H1 (cell line): ENCODE results near the gene TSHZ2. TPM values are rescaled to one million over a fixed set of nuclear protein-coding genes. Genes with fewer than 3 reads are reported as not detected.
A peak's percentile ranks its signal among the peaks of the same experiment; 100 is the strongest.

ENCODE experiments used
- CTCF ChIA-PET: fragments of 300-600 bp; sonication (Branson Sonifier 250); formaldehyde crosslinking; loops from one replicate; lab custom pipeline; 2021; ENCODE audit not compliant: partially characterized antibody; lab: Charles Lee
- POLR2A ChIA-PET: fragments of 300-600 bp; sonication (Branson Sonifier 250); formaldehyde crosslinking; loops from one replicate; lab custom pipeline; 2021; ENCODE audit warnings: inconsistent platforms; ENCODE audit not compliant: partially characterized antibody; lab: Charles Lee
- DNase-seq, 2 experiments: peaks; one replicate each; pipeline versions ENCODE4 v3.0.0 to v3.0.0-alpha.2; 2010 to 2022; ENCODE audit warnings: low spot score in 2 of 2, low read depth in 1 of 2, mixed read lengths in 1 of 2
- FAIRE-seq: peaks from 2 replicates; lab custom pipeline; 2011; peaks lifted over from hg19 to GRCh38; lab: Jason Lieb, UNC
- H2AFZ ChIP-seq: 2 replicates; pipeline ENCODE4 v1.8.1; 2012; ENCODE audit warnings: low read length, inconsistent platforms
- H2AK5ac ChIP-seq: 2 replicates; pipeline ENCODE4 v1.6.1; 2013; ENCODE audit warnings: low read depth, low read length
- H2BK120ac ChIP-seq: replicated peaks from 2 replicates; pipeline ENCODE3; 2013; ENCODE audit warnings: low read depth, low read length, inconsistent platforms
- H2BK12ac ChIP-seq: 2 replicates; pipeline ENCODE4 v1.6.1; 2013; ENCODE audit warnings: low read depth, low read length
- H2BK15ac ChIP-seq: 2 replicates; pipeline ENCODE4 v1.6.1; 2013; ENCODE audit warnings: low read length
- H2BK20ac ChIP-seq: 2 replicates; pipeline ENCODE4 v1.6.1; 2013; ENCODE audit warnings: low read length
- H2BK5ac ChIP-seq: 2 replicates; pipeline ENCODE4 v1.6.1; 2013; ENCODE audit warnings: low read depth, low read length
- H3K14ac ChIP-seq: 2 replicates; pipeline ENCODE4 v1.6.1; 2013; ENCODE audit warnings: inconsistent platforms; ENCODE audit not compliant: insufficient read length
- H3K18ac ChIP-seq: 2 replicates; pipeline ENCODE4 v1.6.1; 2013; ENCODE audit warnings: low read length; ENCODE audit errors: extremely low read depth
- H3K23ac ChIP-seq: 2 replicates; pipeline ENCODE4 v1.6.1; 2013; ENCODE audit warnings: inconsistent platforms; ENCODE audit not compliant: insufficient read length
- H3K23me2 ChIP-seq: 2 replicates; pipeline ENCODE4 v1.6.1; 2013; ENCODE audit warnings: low read depth, low read length
- H3K27ac ChIP-seq: 2 replicates; pipeline ENCODE4 v1.6.1; 2011; ENCODE audit warnings: low read depth, low read length, inconsistent platforms
- H3K27me3 ChIP-seq, 4 experiments: replicated peaks in 1 of 4; 1 replicate in 1 of 4; 2 replicates in 3 of 4; pipeline versions ENCODE4 v1.6.1 to v1.8.1; 2011 to 2013; ENCODE audit warnings: low read length in 3 of 4, mild to moderate bottlenecking in 3 of 4, inconsistent platforms in 2 of 4, mixed read lengths in 2 of 4, moderate library complexity in 1 of 4; ENCODE audit not compliant: control insufficient read depth in 3 of 4, insufficient read depth in 3 of 4; ENCODE audit errors: extremely low read depth in 1 of 4
- H3K36me3 ChIP-seq, 4 experiments: 2 replicates each; pipeline versions ENCODE4 v1.6.1 to v1.8.1; 2011 to 2013; ENCODE audit warnings: mild to moderate bottlenecking in 4 of 4, low read length in 3 of 4, moderate library complexity in 2 of 4, control low read depth in 1 of 4, inconsistent platforms in 1 of 4; ENCODE audit not compliant: insufficient read depth in 4 of 4, control insufficient read depth in 2 of 4
- H3K4ac ChIP-seq: replicated peaks from 2 replicates; pipeline ENCODE3; 2013; ENCODE audit warnings: low read length, low read depth, mixed read lengths, inconsistent platforms; ENCODE audit not compliant: insufficient read length
- H3K4me1 ChIP-seq, 4 experiments: replicated peaks in 1 of 4; 1 replicate in 1 of 4; 2 replicates in 3 of 4; pipeline versions ENCODE4 v1.6.1 to v1.8.1; 2011 to 2013; ENCODE audit warnings: low read length in 3 of 4, inconsistent platforms in 2 of 4, mixed read lengths in 1 of 4; ENCODE audit not compliant: insufficient read depth in 4 of 4, control insufficient read depth in 3 of 4
- H3K4me2 ChIP-seq, 2 experiments: 2 replicates each; pipeline versions ENCODE4 v1.6.1 to v1.8.1; 2011 to 2013; ENCODE audit warnings: low read depth in 2 of 2, low read length in 2 of 2, control low read depth in 1 of 2, inconsistent platforms in 1 of 2, mild to moderate bottlenecking in 1 of 2; ENCODE audit not compliant: insufficient read depth in 1 of 2
- H3K4me3 ChIP-seq, 4 experiments: fragments of 200-600, 300-600 bp in 1 of 4; sonication (generic), shearing (Covaris generic), sonication (Bioruptor Twin) in 1 of 4; 2 replicates each; pipeline versions ENCODE4 v1.5.1 to v1.8.1; 2011 to 2016; ENCODE audit warnings: low read length in 4 of 4, low read depth in 3 of 4, control low read depth in 2 of 4, inconsistent platforms in 2 of 4, mild to moderate bottlenecking in 2 of 4, mixed read lengths in 1 of 4, moderate library complexity in 1 of 4; ENCODE audit not compliant: insufficient read depth in 2 of 4; ENCODE audit errors: extremely low read depth in 1 of 4
- H3K56ac ChIP-seq: replicated peaks from 2 replicates; pipeline ENCODE3; 2013; ENCODE audit warnings: low read depth, mild to moderate bottlenecking, mixed read lengths, low read length, inconsistent platforms; ENCODE audit not compliant: insufficient read length
- H3K79me1 ChIP-seq: 2 replicates; pipeline ENCODE4 v1.6.1; 2013; ENCODE audit warnings: low read depth, low read length, control low read depth
- H3K79me2 ChIP-seq, 2 experiments: 2 replicates each; pipeline versions ENCODE4 v1.6.1 to v1.8.1; 2012 to 2013; ENCODE audit warnings: low read length in 2 of 2, mild to moderate bottlenecking in 2 of 2, inconsistent platforms in 1 of 2; ENCODE audit not compliant: insufficient read depth in 2 of 2, control insufficient read depth in 1 of 2
- H3K9ac ChIP-seq, 4 experiments: replicated peaks in 1 of 4; 1 replicate in 1 of 4; 2 replicates in 3 of 4; pipeline versions ENCODE4 v1.6.1 to v1.8.1; 2011 to 2013; ENCODE audit warnings: low read depth in 3 of 4, low read length in 3 of 4, control low read depth in 2 of 4, mild to moderate bottlenecking in 2 of 4, moderate library complexity in 2 of 4, inconsistent platforms in 1 of 4; ENCODE audit errors: extremely low read depth in 1 of 4
- H3K9me3 ChIP-seq, 2 experiments: 2 replicates each; pipeline versions ENCODE4 v1.6.1 to v1.8.1; 2012 to 2013; ENCODE audit warnings: mild to moderate bottlenecking in 2 of 2, moderate library complexity in 2 of 2, control low read depth in 1 of 2, inconsistent platforms in 1 of 2, low read depth in 1 of 2, low read length in 1 of 2, mixed read lengths in 1 of 2; ENCODE audit not compliant: insufficient read depth in 2 of 2
- H4K20me1 ChIP-seq, 2 experiments: replicated peaks in 1 of 2; 2 replicates each; pipeline versions ENCODE3 to v1.8.1; 2011 to 2013; ENCODE audit warnings: inconsistent platforms in 2 of 2, low read length in 2 of 2, mild to moderate bottlenecking in 1 of 2; ENCODE audit not compliant: insufficient read depth in 2 of 2, control insufficient read depth in 1 of 2
- H4K5ac ChIP-seq: 2 replicates; pipeline ENCODE4 v1.6.1; 2013; ENCODE audit warnings: low read length, low read depth, mixed read lengths, inconsistent platforms; ENCODE audit not compliant: insufficient read length
- H4K8ac ChIP-seq: 2 replicates; pipeline ENCODE4 v1.8.0; 2013; ENCODE audit warnings: mild to moderate bottlenecking, moderate library complexity, low read length, inconsistent platforms; ENCODE audit not compliant: insufficient read depth; ENCODE audit errors: extremely low read depth
- H4K91ac ChIP-seq: replicated peaks from 2 replicates; pipeline ENCODE3; 2013; ENCODE audit warnings: low read length, mixed read lengths, inconsistent platforms; ENCODE audit not compliant: insufficient read length
- CHD1 ChIP-seq: IDR thresholded peaks from 2 replicates; pipeline ENCODE4 v1.6.1; 2012; ENCODE audit warnings: low read depth, low read length, improper control_type of control experiment
- CHD2 ChIP-seq: IDR thresholded peaks from 2 replicates; pipeline ENCODE4 v1.6.1; 2012; ENCODE audit warnings: low read length, improper control_type of control experiment
- EGR1 ChIP-seq: IDR thresholded peaks from 2 replicates; pipeline ENCODE4 v1.6.1; 2011; ENCODE audit warnings: low read depth, low read length, borderline replicate concordance
- EP300 ChIP-seq, 2 experiments: IDR thresholded peaks; 1 replicate in 1 of 2; 2 replicates in 1 of 2; pipeline ENCODE4 v1.6.1; 2011 to 2012; ENCODE audit warnings: low read depth in 2 of 2, low read length in 2 of 2, mild to moderate bottlenecking in 2 of 2, borderline replicate concordance in 1 of 2, inconsistent platforms in 1 of 2, moderate library complexity in 1 of 2
- EZH2 ChIP-seq: fragments of 200-600 bp; sonication (generic); IDR thresholded peaks from 2 replicates; pipeline ENCODE4 v1.7.1; 2012; ENCODE audit warnings: low read depth, mild to moderate bottlenecking, moderate library complexity, low read length, inconsistent platforms; ENCODE audit not compliant: severe bottlenecking
- FOSL1 ChIP-seq: IDR thresholded peaks from 2 replicates; pipeline ENCODE4 v1.6.1; 2011; ENCODE audit warnings: mild to moderate bottlenecking, low read depth, low read length, moderate library complexity; ENCODE audit not compliant: insufficient read depth
- KDM1A ChIP-seq: fragments of 200-600, 300-600 bp; sonication (generic); IDR thresholded peaks from 2 replicates; pipeline ENCODE4 v1.7.1; 2016; ENCODE audit warnings: mild to moderate bottlenecking, low read length, borderline replicate concordance
- POU5F1 ChIP-seq: IDR thresholded peaks from 2 replicates; pipeline ENCODE4 v1.6.1; 2011; ENCODE audit warnings: low read depth, mild to moderate bottlenecking, low read length, moderate library complexity
- SAP30 ChIP-seq: fragments of 300-600 bp; sonication (generic); IDR thresholded peaks from 2 replicates; pipeline ENCODE4 v1.7.1; 2012; ENCODE audit warnings: low read length, moderate library complexity, mild to moderate bottlenecking, inconsistent platforms; ENCODE audit not compliant: insufficient read depth, insufficient replicate concordance
- SUZ12 ChIP-seq: fragments of 200-600 bp; sonication (generic); IDR thresholded peaks from 2 replicates; pipeline ENCODE4 v1.6.1; 2012; ENCODE audit warnings: mild to moderate bottlenecking, inconsistent platforms, low read length, moderate library complexity, mixed read lengths
- TAF7 ChIP-seq: optimal IDR thresholded peaks from 2 replicates; pipeline ENCODE3; 2011; ENCODE audit warnings: low read depth, mild to moderate bottlenecking, inconsistent platforms, low read length, moderate library complexity, borderline replicate concordance
- WGBS, 2 experiments: shearing (Covaris generic) in 1 of 2; methylation state at CpG; one replicate each; pipeline versions ENCODE4 v1.1.6 to v1.1.7; 2013 to 2015; ENCODE audit warnings: low lambda C conversion rate in 2 of 2, mixed read lengths in 2 of 2, inconsistent platforms in 1 of 2, low coverage in 1 of 2, missing lambda C conversion rate in 1 of 2; ENCODE audit not compliant: insufficient replicate concordance in 2 of 2, insufficient coverage in 1 of 2, insufficient read length in 1 of 2; ENCODE audit errors: extremely low coverage in 1 of 2, missing lambda C conversion rate in 1 of 2; 5-methylcytosine and 5-hydroxymethylcytosine counted together
- polyA plus RNA-seq, 7 experiments: library from polyadenylated mRNA; depleted of rRNA in 3 of 7; stranded (reverse) in 5 of 7; unstranded in 2 of 7; fragments of >200 nt in 5 of 7; fragments of 200-250 nt in 2 of 7; gene quantifications; 1 replicate in 5 of 7; 2 replicates in 1 of 7; 4 replicates in 1 of 7; pipeline versions ENCODE4 v1.2.1 to v1.2.3, GENCODE V29; 2011 to 2013; ENCODE audit warnings: missing spikeins in 2 of 7, mixed read lengths in 2 of 7
- total RNA-seq: library from RNA; stranded (reverse); fragmentation: NEBNext Ultra II Directional; extraction: Animal tissue kit (Norgen Biotek cat#: 25700); gene quantifications from 2 replicates; pipeline ENCODE4 v1.2.1, GENCODE V29; 2021

Gene TSHZ2
- total and polyA plus RNA-seq, 2 of the 8 experiments (the other 6 are each of a cell fraction or from before 2014, with no cell fraction given) = 0.14 to 0.30 TPM

GRCh38 chr20:53255102-53255710 lies 283.0 kb downstream of the TSHZ2 start:
- Histone ChIP-seq H4K8ac (peak overlapping the region; percentile 20; the same call in 1 of the 2 replicates), H3K4ac (no peak overlapping the region), H3K18ac (no peak overlapping the region), H3K14ac (no peak overlapping the region), H3K9ac (no peak overlapping the region), H4K91ac (no peak overlapping the region), H3K27ac (no peak overlapping the region), H4K5ac (no peak overlapping the region), H3K23ac (no peak overlapping the region), H3K27me3 (no peaks in the 10 kb centered on the region), H3K4me3 (no peak overlapping the region), H2AK5ac (no peak overlapping the region), H2BK15ac (no peak overlapping the region; the same call in 1 of the 2 replicates), H3K9me3 (peaks cover 0 to 4% of the 10 kb centered on the region in 2 experiments; a peak in 1 of 4 replicates), H3K4me1 (no peaks in the 10 kb centered on the region), H2BK12ac (no peak overlapping the region), H2BK120ac (no peak overlapping the region), H3K4me2 (no peak overlapping the region), H4K20me1 (no peaks in the 10 kb centered on the region), H2AFZ (no peak overlapping the region), H3K23me2 (no peaks in the 10 kb centered on the region), H2BK20ac (no peak overlapping the region), H3K79me1 (no peaks in the 10 kb centered on the region), H3K79me2 (no peaks in the 10 kb centered on the region), H2BK5ac (no peak overlapping the region), H3K36me3 (no peaks in the 10 kb centered on the region), H3K56ac (no peak overlapping the region)
- ChIA-PET POLR2A (no interaction called here), CTCF (no interaction called here)
- WGBS, 2 experiments = 93% methylated on average over 17 of the region's 18 CpGs; no CpG with 5 or more reads in 1 of the 2 experiments
- FAIRE-seq (no peak), DNase-seq (no peak)
- TF ChIP-seq EP300 (IDR thresholded peaks at IDR 0.05; ENCODE audit: borderline replicate concordance in 1 of 2, low read depth in 2 of 2, low read length in 2 of 2) (no peak), KDM1A (no peak), EZH2 (no peak), TAF7 (no peak), FOSL1 (no peak), EGR1 (no peak), SUZ12 (no peak), CHD1 (no peak), SAP30 (no peak), CHD2 (no peak), POU5F1 (no peak)
